GM12875 (cell line): ENCODE results near the gene OR2S2.

Source experiments
- H3K4me3 ChIP-seq: one replicate; pipeline ENCODE4 v1.5.1; 2011; ENCODE audit warnings: low read depth, low read length, control low read depth
- CTCF ChIP-seq: IDR thresholded peaks from 2 replicates; pipeline ENCODE4 v1.5.1; 2011; ENCODE audit warnings: low read depth, mild to moderate bottlenecking, control low read depth, inconsistent platforms, low read length, moderate library complexity, borderline replicate concordance; ENCODE audit not compliant: insufficient read depth

Gene OR2S2

GRCh38 chr9:35930989-35931388, 27.0 kb downstream of the OR2S2 start:
- no peak overlapping the region for H3K4me3 ChIP-seq
- TF ChIP-seq CTCF: no peak

GRCh38 chr9:35930521-35930920, 27.4 kb downstream of the OR2S2 start:
- H3K4me3 ChIP-seq: no peak overlapping the region
- TF ChIP-seq CTCF: no peak

GRCh38 chr9:35929453-35929718, 28.6 kb downstream of the OR2S2 start:
- no peak overlapping the region for H3K4me3 ChIP-seq
- TF ChIP-seq CTCF: no peak

- TF ChIP-seq CTCF: no peak
- H3K4me3 ChIP-seq: no peak overlapping the region
Measured at GRCh38 chr9:35928591-35929452, 29.1 kb downstream of the OR2S2 start.

GRCh38 chr9:35923927-35924763, 33.8 kb downstream of the OR2S2 start:
- H3K4me3 ChIP-seq: no peak overlapping the region

GRCh38 chr9:35923598-35923926, 34.4 kb downstream of the OR2S2 start:
- TF ChIP-seq CTCF: no peak
- no peak overlapping the region for H3K4me3 ChIP-seq

More at GRCh38 chr9:35923927-35924763, 33.8 kb downstream of the OR2S2 start:
- no peak for TF ChIP-seq CTCF
